CD4-positive, alpha-beta T cell treated with Interleukin-4 for 1 hour (primary cell): ENCODE results near the gene POU6F2.

Experiments
- DNase-seq, 2 donors: peaks; one replicate each; pipeline ENCODE4 v3.0.0-alpha.2; 2020 to 2022

POU6F2 gene

DNA sequence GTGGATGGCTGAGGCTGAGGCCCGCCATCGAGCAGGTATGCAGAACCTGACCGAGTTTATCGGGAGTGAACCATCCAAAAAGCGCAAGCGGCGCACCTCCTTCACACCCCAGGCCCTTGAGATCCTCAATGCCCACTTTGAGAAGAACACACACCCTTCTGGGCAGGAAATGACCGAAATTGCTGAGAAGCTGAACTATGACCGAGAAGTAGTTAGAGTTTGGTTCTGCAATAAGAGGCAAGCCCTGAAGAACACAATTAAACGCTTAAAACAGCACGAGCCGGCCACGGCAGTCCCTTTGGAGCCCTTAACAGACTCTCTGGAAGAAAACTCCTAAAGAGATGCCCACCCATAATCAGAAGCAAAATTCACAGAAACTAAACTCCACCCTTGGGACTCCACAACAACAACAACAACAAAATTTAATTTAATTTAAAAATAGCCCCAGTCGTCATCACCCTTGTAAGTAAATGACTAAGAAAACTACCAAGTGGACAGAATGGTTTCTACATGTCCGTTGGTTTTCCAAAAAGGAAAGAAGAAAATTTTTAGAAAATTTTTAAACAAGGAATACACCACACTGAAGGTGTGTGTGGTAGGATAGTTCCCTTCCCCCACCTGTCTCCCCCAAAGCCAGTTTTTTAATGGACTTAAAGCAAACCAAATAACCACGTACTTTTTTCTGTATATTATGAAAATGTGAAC is 486.8 kb downstream of the POU6F2 start:
- no peak for DNase-seq

DNA sequence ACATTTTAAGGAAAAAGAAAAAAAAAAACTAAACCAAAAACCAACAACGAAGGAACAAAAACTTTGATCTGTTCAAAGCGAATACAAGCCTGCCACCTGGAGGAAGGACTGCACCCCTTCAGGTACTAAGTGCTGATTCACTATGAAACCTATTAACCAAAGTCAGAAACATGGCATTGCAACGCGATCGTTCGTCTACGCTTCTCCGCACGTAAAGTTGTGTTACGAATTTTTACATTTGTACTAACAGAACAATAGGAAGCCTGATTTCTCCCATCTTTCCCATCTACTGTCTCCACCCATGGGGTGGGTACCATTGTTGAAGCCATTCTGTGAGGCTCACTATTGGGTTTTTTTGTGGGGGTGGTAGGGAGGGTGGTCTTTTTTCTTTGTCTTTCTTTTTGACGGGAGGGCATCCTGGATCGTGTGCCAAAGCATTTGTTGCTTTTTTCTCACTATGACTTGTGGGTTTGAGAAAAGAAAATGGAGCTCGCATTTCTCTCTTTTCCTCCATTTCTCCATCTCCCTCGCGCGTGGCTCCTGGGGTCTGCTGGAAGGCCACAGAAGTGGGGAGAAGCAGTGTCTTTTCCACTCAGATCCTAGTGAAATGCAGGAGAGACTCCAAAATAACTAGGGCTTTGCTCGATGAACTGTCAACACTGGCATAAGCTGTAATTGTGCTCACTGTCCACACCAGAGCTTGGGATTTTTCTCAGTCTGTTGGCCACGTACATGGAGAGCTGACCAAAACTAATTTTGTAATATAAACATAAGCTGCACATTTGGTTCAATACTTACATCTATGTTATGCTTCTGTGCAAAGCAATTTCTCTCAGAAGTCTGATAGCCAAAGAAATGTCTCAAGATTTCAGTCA is 487.6 kb downstream of the POU6F2 start:
- DNase-seq: peak; percentile 18 to 28

DNA sequence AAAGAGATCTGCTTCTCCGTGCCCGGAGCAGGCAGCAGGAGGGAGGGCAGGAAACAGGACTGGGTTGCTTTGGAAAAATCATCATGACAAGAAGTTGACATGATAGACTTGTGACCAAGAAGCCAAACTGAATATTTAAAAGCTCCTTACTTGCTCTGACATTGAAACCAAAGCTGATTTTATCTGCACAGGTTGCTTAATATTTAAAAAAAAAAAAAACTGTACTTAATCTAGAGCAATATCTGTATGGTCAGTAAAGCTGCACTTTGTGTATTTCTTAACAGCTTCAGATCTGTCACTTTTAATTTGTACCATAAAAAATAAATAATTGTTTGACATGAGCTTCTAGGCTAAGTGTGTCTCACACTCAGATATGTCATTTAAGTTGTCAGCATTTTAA is 490.6 kb downstream of the POU6F2 start:
- no peak for DNase-seq

GRCh38 chr7:39468808-39469374 is 491.2 kb downstream of the POU6F2 start:
- no peak for DNase-seq

DNA sequence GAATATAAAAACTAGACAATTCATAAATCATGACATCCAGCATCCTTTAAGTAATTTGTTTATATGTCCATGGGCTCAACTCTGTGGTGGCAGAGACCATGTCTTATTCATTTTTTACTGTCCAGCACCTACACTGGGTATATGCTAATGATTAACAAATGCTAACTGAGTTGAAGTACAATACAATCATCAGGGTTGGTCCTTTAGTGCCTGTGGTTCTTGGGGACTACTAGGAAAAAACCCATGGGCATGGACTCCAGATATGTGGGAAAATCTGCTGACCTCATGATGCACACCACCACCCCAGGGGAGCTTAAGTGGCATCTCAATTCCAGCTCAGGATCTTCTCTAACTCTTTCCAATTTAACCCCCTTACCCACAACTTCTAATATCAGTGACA is 503.2 kb downstream of the POU6F2 start:
- DNase-seq: no peak

DNA sequence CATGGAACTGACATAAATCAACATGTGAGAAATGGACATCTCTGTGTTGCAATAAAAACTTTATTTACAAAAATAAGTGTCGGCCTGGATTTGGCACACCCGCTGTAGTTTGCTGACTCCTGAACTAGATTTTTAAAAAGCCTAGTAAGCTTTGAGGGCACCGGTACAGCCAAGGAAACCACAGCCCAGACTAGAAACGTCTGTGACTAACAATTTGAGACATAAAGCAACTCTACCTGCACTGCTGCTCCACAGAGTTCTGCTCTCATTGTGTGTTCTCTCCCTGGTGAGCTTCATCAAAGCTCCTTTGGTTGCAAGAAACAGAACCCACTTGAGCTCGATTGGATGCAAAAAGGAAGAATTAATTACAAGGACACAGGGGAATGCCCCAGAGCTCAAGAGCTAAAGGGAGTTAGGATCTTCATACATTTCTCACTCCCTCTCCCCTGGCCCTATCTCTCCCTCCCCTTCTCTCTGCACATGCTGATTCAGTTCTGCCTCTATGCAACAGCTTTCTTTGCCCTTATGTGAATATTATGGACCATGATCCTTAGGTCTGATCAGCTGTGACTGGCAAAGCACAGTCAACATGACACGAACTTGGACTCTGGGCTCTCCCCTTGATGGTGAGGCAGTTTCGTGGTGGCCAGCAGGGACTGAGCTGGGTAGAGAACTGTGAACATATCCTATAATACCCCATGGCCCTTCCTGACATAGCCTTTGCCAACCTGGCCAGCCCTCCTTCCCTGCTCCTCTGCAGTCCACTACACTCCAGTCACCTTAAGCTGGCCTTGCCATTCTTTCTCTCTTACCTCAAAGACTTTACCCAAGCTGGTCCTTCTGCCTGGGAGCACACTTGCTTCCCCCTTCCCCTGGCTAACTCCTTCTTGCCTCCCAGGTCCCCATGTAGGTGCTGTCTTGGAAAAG is 511.0 kb downstream of the POU6F2 start:
- DNase-seq: no peak

DNA sequence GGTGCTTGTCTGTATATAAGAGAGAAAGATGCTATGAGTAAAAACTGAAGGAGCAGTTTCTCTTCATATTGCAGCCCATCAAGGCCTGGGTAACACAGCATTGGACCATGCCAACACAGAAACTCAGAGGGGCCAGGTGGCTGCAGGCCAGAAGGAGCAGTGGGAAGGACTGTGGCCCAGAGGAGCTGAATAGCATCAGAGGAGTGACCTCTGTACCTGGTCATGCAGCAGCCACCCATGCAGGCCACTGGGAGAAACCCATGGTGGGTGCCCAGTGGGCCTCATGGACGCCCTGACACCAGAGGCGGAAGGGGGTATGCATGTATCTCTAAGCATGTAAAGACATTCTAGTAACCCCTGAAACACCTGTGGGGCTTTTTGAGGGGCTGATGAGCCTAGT is 512.6 kb downstream of the POU6F2 start:
- no peak for DNase-seq

DNA sequence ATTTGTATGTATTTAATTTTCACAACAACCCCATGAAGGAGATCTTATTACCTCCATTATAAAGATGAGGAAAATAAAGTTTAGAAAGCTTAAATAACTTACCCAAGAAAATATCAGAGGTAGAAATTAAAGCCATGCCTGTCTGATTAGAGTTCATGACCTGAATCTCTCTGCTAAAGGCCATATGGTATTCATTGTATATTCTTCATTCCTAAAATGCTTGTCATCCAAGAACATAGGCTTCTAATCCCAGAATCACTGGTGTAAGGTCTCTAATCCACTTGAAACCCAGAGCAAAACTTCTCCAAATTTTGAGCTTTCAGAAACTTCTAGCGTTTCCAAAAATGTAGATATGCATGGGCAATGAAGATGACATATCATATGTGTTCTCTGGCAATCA is 516.2 kb downstream of the POU6F2 start:
- DNase-seq: no peak

DNA sequence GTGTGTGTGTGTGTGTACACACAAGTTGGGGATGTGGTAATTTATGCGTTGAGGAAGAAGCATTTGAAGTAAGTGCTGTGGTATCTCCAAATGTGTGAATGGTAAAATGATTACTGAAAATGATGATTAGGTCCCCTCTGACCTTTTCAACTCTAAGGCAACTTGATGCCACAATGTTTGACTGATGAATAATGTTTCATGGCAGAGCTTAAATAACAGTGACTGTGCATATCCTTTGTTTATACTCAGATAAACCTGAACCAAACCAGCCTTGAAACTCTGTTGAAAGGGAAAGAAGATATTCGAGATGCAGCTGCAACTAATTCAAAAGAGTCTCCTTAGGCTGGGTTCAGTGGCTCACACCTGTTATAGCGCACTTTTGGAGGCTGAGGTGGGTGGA is 523.6 kb downstream of the POU6F2 start:
- DNase-seq: no peak

DNA sequence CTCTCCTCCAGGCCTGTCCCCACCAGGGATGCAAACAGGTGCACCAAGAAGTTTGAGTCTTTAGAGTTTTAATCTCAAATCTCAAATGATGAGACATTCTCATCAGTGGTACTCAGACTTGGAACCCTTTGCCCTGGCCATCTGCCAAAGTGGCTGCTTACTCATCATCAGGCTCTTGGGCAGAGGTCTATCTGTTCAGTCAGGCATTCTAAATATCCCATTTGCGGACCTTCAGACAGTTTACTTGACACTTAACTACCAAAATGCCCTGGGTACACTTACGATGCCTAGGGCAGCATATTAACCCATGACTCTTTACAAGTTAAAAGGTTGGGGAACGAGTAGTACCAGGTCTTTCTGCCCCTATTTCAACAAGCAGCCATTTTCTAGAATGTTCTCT is 527.3 kb downstream of the POU6F2 start:
- no peak for DNase-seq

GRCh38 chr7:39507866-39508551 is 530.3 kb downstream of the POU6F2 start:
- DNase-seq: no peak

DNA sequence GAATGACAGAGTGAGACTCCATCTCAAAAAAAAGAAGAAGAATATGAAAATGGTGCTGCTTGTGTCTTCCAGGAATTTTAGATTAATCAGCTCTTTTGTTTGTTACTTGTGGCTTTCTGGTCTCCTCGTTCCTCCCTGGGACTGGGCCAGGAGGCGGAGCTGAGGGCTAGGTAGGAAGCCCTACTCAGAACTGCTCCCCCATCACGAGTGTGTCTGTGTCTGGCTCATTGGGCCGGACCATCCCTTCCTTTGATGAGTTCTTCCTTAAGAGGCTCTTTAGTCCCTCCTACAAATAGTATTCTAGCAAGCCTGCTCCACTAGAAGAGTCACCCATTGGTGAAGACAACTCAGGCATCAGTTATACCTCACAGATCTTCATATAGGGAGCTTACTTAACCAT is 531.7 kb downstream of the POU6F2 start:
- no peak for DNase-seq

GRCh38 chr7:39509912-39510311 is 532.2 kb downstream of the POU6F2 start:
- no peak for DNase-seq

DNA sequence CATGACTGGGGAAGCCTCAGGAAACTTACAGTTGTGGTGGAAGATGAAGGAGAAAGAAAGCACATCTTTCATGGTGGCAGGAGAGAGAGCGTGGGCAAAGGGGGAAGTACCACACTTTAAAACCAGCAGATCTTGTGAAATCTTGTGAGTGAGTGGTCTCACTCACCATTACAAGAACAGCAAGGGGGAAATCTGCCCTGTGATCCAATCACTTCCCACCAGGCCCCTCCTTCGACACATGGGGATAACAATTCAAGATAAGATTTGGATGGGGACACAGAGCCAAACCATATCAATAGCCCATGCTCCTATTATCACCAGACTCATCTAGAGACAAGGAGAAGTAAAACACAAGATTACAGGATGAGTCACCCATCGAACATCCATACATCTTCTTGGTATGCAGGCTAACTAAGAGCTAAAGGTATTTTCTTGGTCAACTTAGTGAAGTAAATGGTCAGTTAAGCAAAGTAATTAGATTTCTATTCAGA is 533.2 kb downstream of the POU6F2 start:
- DNase-seq: no peak

DNA sequence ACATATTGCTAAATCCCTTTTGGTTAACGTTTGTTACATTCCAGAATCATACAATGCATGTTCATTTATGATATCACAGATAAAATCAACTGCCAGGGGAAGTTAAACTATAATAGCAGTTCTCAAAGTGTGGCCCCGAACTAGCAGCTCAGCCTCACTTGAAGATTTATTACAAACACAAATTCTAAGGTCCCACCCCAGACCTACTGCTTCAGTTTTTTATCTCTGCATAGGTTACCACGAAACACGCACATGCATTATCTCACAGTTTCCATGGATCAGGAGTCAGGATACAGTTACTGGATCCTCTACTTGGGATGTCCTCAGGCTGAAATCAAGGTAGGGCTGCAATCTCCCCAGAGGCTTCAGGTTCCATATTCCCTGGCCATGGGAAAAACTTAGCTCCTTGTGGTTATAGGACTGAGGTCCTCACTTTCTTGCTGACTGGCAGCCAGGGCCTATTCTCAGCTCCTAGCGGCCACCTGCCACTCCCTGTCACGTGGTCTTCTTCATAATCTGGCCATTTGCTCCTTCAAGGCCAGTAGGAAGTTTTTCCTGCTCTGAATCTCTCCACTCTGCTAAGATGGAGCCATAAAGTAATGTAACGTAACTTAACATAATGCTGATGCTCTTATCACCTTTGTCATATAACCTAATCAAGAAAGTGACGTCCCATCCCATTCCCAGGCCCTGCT is 538.0 kb downstream of the POU6F2 start:
- no peak for DNase-seq

DNA sequence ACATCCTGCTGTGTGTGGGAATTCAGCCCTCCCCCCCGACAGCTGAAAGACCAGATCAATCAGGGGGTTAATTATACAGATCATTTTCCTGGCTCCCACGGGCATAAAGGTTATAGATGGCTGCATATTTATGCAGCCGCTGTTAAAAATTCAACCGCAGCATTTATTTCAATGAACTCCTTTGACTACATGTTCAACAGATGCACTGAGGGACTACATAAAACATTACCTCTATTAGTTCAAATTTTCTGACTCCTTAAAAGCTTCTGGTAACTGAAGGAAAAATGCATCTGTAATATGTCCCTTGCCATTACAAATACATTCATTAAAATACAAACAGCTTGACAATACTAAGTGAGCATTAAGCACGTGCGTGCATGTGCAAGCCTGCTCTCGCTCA is 538.8 kb downstream of the POU6F2 start:
- no peak for DNase-seq

GRCh38 chr7:39517240-39517639 is 539.5 kb downstream of the POU6F2 start:
- no peak for DNase-seq
